HG03066 (cell line): ENCODE results near the gene PDZRN3.

Experiments
- ATAC-seq: cut with Tn5 transposase; IDR thresholded peaks from one replicate; pipeline ENCODE4 v1.9.1; 2021; ENCODE audit warnings: low read depth; ENCODE audit not compliant: unreplicated experiment

The PDZRN3 gene

GRCh38 chr3:73624017-73624820 is 522 bp downstream of the PDZRN3 start:
- ATAC-seq: no peak

- ATAC-seq: no peak
Measured at GRCh38 chr3:73623346-73623745, 1.4 kb downstream of the PDZRN3 start.

- ATAC-seq: no peak
Measured at GRCh38 chr3:73622091-73622805, 2.5 kb downstream of the PDZRN3 start.

- no peak for ATAC-seq
Measured at GRCh38 chr3:73621388-73621787, 3.4 kb downstream of the PDZRN3 start.

- no peak for ATAC-seq
Measured at GRCh38 chr3:73618461-73618860, 6.3 kb downstream of the PDZRN3 start.

- ATAC-seq: no peak
Measured at GRCh38 chr3:73616056-73616455, 8.7 kb downstream of the PDZRN3 start.

GRCh38 chr3:73614419-73614818 is 10.3 kb downstream of the PDZRN3 start:
- ATAC-seq: no peak

GRCh38 chr3:73611176-73611575 is 13.6 kb downstream of the PDZRN3 start:
- no peak for ATAC-seq

GRCh38 chr3:73610493-73610892 is 14.2 kb downstream of the PDZRN3 start:
- no peak for ATAC-seq

GRCh38 chr3:73609655-73610054 is 15.1 kb downstream of the PDZRN3 start:
- ATAC-seq: no peak

GRCh38 chr3:73609315-73609641 is 15.5 kb downstream of the PDZRN3 start:
- no peak for ATAC-seq

GRCh38 chr3:73608456-73609314 is 16.1 kb downstream of the PDZRN3 start:
- ATAC-seq: no peak

- no peak for ATAC-seq
Measured at GRCh38 chr3:73605861-73606260, 18.9 kb downstream of the PDZRN3 start.

GRCh38 chr3:73605412-73605811 is 19.3 kb downstream of the PDZRN3 start:
- no peak for ATAC-seq

GRCh38 chr3:73604451-73604850 is 20.3 kb downstream of the PDZRN3 start:
- ATAC-seq: no peak

GRCh38 chr3:73603762-73604171 is 21.0 kb downstream of the PDZRN3 start:
- no peak for ATAC-seq

GRCh38 chr3:73602170-73602569 is 22.6 kb downstream of the PDZRN3 start:
- ATAC-seq: no peak

GRCh38 chr3:73601481-73601880 is 23.3 kb downstream of the PDZRN3 start:
- no peak for ATAC-seq

- no peak for ATAC-seq
Measured at GRCh38 chr3:73601011-73601410, 23.7 kb downstream of the PDZRN3 start.

GRCh38 chr3:73600293-73600938 is 24.3 kb downstream of the PDZRN3 start:
- no peak for ATAC-seq

GRCh38 chr3:73599605-73600004 is 25.1 kb downstream of the PDZRN3 start:
- no peak for ATAC-seq
